Kidney (tissue), 14 donors: ENCODE data around the gene RAPGEF5. TPM values are rescaled to one million over a fixed set of nuclear protein-coding genes. Genes with fewer than 3 reads are reported as not detected.

ENCODE experiments used
- DNase-seq, 5 donors: peaks; one replicate each; pipeline ENCODE4 v3.0.0-alpha.2; 2013 to 2020
- FAIRE-seq: peaks from 2 replicates; lab custom pipeline; 2012; peaks lifted over from hg19 to GRCh38; lab: Jason Lieb, UNC
- H3K27ac ChIP-seq, 2 donors: one replicate each; pipeline ENCODE4 v1.7.0; 2013; ENCODE audit warnings: low read depth in 2 of 2, low read length in 2 of 2, inconsistent platforms in 1 of 2
- H3K27me3 ChIP-seq: one replicate; pipeline ENCODE4 v1.7.1; 2013; ENCODE audit warnings: low read length, inconsistent platforms; ENCODE audit not compliant: control insufficient read depth, insufficient read depth
- H3K36me3 ChIP-seq, 3 donors: one replicate each; pipeline versions ENCODE4 v1.7.0 to v1.7.1; 2013; ENCODE audit warnings: low read length in 3 of 3, control low read depth in 1 of 3, inconsistent platforms in 1 of 3; ENCODE audit not compliant: insufficient read depth in 3 of 3, control insufficient read depth in 2 of 3
- H3K4me1 ChIP-seq, 3 donors: one replicate each; pipeline versions ENCODE4 v1.7.0 to v1.7.1; 2013; ENCODE audit warnings: low read length in 3 of 3, inconsistent platforms in 1 of 3, low read depth in 1 of 3; ENCODE audit not compliant: control insufficient read depth in 2 of 3, insufficient read depth in 2 of 3
- H3K4me3 ChIP-seq, 3 donors: one replicate each; pipeline versions ENCODE4 v1.7.0 to v1.8.1; 2013; ENCODE audit warnings: low read length in 3 of 3, control low read depth in 1 of 3, inconsistent platforms in 1 of 3
- H3K9ac ChIP-seq, 3 donors: one replicate each; pipeline versions ENCODE4 v1.7.0 to v1.7.1; 2013; ENCODE audit warnings: low read length in 3 of 3, control low read depth in 1 of 3, inconsistent platforms in 1 of 3
- H3K9me3 ChIP-seq, 3 donors: one replicate each; pipeline versions ENCODE4 v1.7.0 to v1.7.1; 2013; ENCODE audit warnings: low read length in 3 of 3, control low read depth in 1 of 3, inconsistent platforms in 1 of 3; ENCODE audit not compliant: control insufficient read depth in 2 of 3, insufficient read depth in 1 of 3
- CTCF ChIP-seq: IDR thresholded peaks from 3 replicates; pipeline ENCODE4 v1.5.1; 2012; ENCODE audit warnings: mild to moderate bottlenecking, moderate library complexity, borderline replicate concordance; ENCODE audit not compliant: insufficient read depth; ENCODE audit errors: extremely low read depth
- intact Hi-C: fragments of 100-400 bp; cut with DNase I; formaldehyde crosslinking; loops from one replicate; pipeline ENCODE4 v1.11.1; 2022
- polyA plus RNA-seq: library from polyadenylated mRNA; stranded (reverse); fragments of 350-450 nt; fragmentation: Illumina TruSeq; extraction: RNeasy Lipid Tissue Mini Kit (QIAGEN cat#74804); gene quantifications from one replicate; pipeline ENCODE4 v1.2.3, GENCODE V29; 2014; ENCODE audit warnings: low read depth, low replicate concordance; ENCODE audit not compliant: insufficient read depth
- total RNA-seq: library from RNA; stranded (reverse); fragmentation: NEBNext Ultra II Directional; extraction: Animal tissue kit (Norgen Biotek cat#: 25700); gene quantifications from one replicate; pipeline ENCODE4 v1.2.1, GENCODE V29; 2021
- donor health status: control.
- donor health status: control.
- donor health status: control.
- donor health status: control.
- donor health status: control.
- donor health status: DM: yes; HTN: yes; CAD: no.
- donor health status: Normal renal cell carcinoma (clear cell type).

Gene RAPGEF5
- total and polyA plus RNA-seq, 2 donors from 2014 or later: 3.9 to 67.8 TPM

GRCh38 chr7:22144950-22145349 lies 212.0 kb downstream of the RAPGEF5 start:
- H3K9me3 ChIP-seq: no peaks in the 10 kb centered on the region
- no peak overlapping the region for H3K9ac ChIP-seq
- H3K27me3 ChIP-seq: no peaks in the 10 kb centered on the region
- intact Hi-C loops: no loop called here
- peaks cover 0 to 2% (median 0%) of the 10 kb centered on the region in 3 donors for H3K4me1 ChIP-seq
- H3K27ac ChIP-seq: no peak overlapping the region
- FAIRE-seq (no peak), DNase-seq (no peak)
- no peak for TF ChIP-seq CTCF
- no peak overlapping the region for H3K4me3 ChIP-seq
- H3K36me3 ChIP-seq: peaks cover 4 to 5% (median 4%) of the 10 kb centered on the region in 3 donors

DNA sequence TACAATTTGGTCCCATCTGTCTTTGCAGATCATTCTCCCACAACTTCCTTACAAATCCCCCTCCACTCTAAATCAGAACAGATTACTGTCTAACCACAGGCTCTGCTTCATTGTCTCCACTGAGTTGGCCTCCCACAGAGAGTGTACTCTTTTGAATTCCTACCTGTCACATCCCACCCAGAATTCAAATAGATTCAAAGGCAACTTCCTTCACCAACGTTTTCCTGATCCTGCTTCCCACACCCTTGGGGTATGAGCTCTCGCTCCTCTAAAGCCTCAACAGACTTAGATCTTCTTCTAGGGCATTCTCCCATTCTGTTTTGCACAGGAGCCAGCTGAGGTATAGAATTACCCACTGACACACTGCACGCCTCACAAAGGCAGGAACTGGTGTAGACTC lies 213.5 kb downstream of the RAPGEF5 start:
- DNase-seq: no peak
- no peak for TF ChIP-seq CTCF
- Histone ChIP-seq H3K36me3 (peaks cover 2 to 10% (median 7%) of the 10 kb centered on the region in 3 donors), H3K9me3 (no peaks in the 10 kb centered on the region), H3K27me3 (no peaks in the 10 kb centered on the region), H3K9ac (no peak overlapping the region), H3K4me3 (no peak overlapping the region), H3K27ac (no peak overlapping the region), H3K4me1 (peaks cover 0 to 2% (median 2%) of the 10 kb centered on the region in 3 donors)
- FAIRE-seq: no peak
- intact Hi-C loops: no loop called here

DNA sequence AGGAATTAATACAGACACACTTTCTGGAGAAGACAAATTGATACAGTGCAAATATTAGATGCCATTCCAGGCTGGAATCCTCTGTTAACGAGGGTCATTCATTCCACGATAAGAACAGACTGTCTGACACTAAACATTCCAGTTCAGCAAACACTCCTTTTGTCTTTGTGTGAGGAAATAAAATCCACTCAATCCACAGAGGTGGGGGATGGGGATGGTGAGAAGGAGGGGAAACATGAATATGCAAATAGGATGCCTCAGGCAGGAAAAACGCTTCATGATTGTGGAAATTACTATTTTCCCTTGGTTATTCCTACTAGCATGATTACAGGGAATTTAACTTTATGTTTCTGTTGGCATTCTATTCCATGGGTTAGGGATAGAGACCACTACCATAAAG lies 214.4 kb downstream of the RAPGEF5 start:
- Histone ChIP-seq H3K27ac (no peak overlapping the region), H3K9ac (no peak overlapping the region), H3K36me3 (peaks cover 2 to 10% (median 7%) of the 10 kb centered on the region in 3 donors), H3K27me3 (no peaks in the 10 kb centered on the region), H3K4me3 (no peak overlapping the region), H3K9me3 (no peaks in the 10 kb centered on the region), H3K4me1 (peaks cover 0 to 2% (median 2%) of the 10 kb centered on the region in 3 donors)
- DNase-seq: no peak
- no peak for FAIRE-seq
- no peak for TF ChIP-seq CTCF
- intact Hi-C loops: no loop called here

- intact Hi-C loops: no loop called here
- H3K4me1 ChIP-seq: peaks cover 0 to 2% (median 2%) of the 10 kb centered on the region in 3 donors
- TF ChIP-seq CTCF: no peak
- DNase-seq: no peak
- no peaks in the 10 kb centered on the region for H3K27me3 ChIP-seq
- peaks cover 2 to 10% (median 7%) of the 10 kb centered on the region in 3 donors for H3K36me3 ChIP-seq
- H3K9me3 ChIP-seq: no peaks in the 10 kb centered on the region
- FAIRE-seq: no peak
- H3K4me3 ChIP-seq: no peak overlapping the region
- H3K9ac ChIP-seq: no peak overlapping the region
- H3K27ac ChIP-seq: no peak overlapping the region
Observed at GRCh38 chr7:22141355-22141754, 215.6 kb downstream of the RAPGEF5 start.
